Esophagus muscularis mucosa (tissue), 4 donors: ENCODE measurements around the gene IL18BP. TPM values are rescaled to one million over a fixed set of nuclear protein-coding genes. Genes with fewer than 3 reads are reported as not detected.

Experiments
- DNase-seq: peaks from one replicate; pipeline ENCODE4 v3.0.0-alpha.2; 2017; ENCODE audit errors: extremely low spot score
- H3K27ac ChIP-seq, 4 donors: fragments of 200-600 bp; sonication (generic); replicated peaks in 1 of 4; 1 replicate in 3 of 4; 2 replicates in 1 of 4; pipeline ENCODE4 v1.5.1; 2016 to 2019; ENCODE audit warnings: mild to moderate bottlenecking in 1 of 4
- H3K27me3 ChIP-seq, 4 donors: fragments of 200-600 bp; sonication (generic); one replicate each; pipeline versions ENCODE4 v1.5.1 to v1.6.0; 2016 to 2019
- H3K36me3 ChIP-seq, 4 donors: fragments of 200-600 bp; sonication (generic); one replicate each; pipeline ENCODE4 v1.5.1; 2016 to 2019
- H3K4me1 ChIP-seq, 4 donors: fragments of 200-600 bp; sonication (generic); one replicate each; pipeline ENCODE4 v1.5.1; 2016 to 2019
- H3K4me3 ChIP-seq, 4 donors: fragments of 200-600 bp; sonication (generic); 1 replicate in 2 of 4; 2 replicates in 2 of 4; pipeline ENCODE4 v1.5.1; 2016 to 2019; ENCODE audit warnings: mild to moderate bottlenecking in 4 of 4, moderate library complexity in 1 of 4
- H3K9me3 ChIP-seq, 4 donors: fragments of 200-600 bp; sonication (generic); 1 replicate in 3 of 4; 2 replicates in 1 of 4; pipeline ENCODE4 v1.5.1; 2016 to 2019
- CTCF ChIP-seq, 3 experiments: fragments of 200-600 bp in 2 of 3; fragments of 450-650 bp in 1 of 3; sonication (generic) in 2 of 3; IDR thresholded peaks; one replicate each; pipeline ENCODE4 v1.5.1; 2017 to 2019; ENCODE audit warnings: antibody characterized with exemption in 3 of 3, mild to moderate bottlenecking in 2 of 3, moderate library complexity in 1 of 3
- EP300 ChIP-seq: sonication (generic); formaldehyde crosslinking; IDR thresholded peaks from one replicate; pipeline ENCODE4 v1.6.1; 2017; ENCODE audit warnings: antibody characterized with exemption
- POLR2A ChIP-seq: fragments of 450-650 bp; IDR thresholded peaks from one replicate; pipeline ENCODE4 v1.6.1; 2017; ENCODE audit warnings: antibody characterized with exemption, moderate library complexity, mild to moderate bottlenecking, low read depth
- POLR2AphosphoS5 ChIP-seq, 2 donors: sonication (generic); formaldehyde crosslinking; IDR thresholded peaks; one replicate each; pipeline ENCODE4 v1.6.1; 2017; ENCODE audit warnings: antibody characterized with exemption in 2 of 2
- WGBS: methylation state at CpG from one replicate; pipeline ENCODE4 v1.1.5; 2018; 5-methylcytosine and 5-hydroxymethylcytosine counted together
- intact Hi-C: fragments of 100-400 bp; cut with DNase I; formaldehyde crosslinking; loops from one replicate; pipeline ENCODE4 v1.15.1; 2023
- total RNA-seq, 4 donors: library from RNA; depleted of rRNA; stranded (reverse); fragments of >200 nt; gene quantifications; one replicate each; pipeline versions ENCODE4 v1.1.0 to v1.2.1, GENCODE V29; 2016

IL18BP gene
- total RNA-seq, 4 donors from 2014 or later, result 2.7 to 9.4 (median 5.9) TPM

GRCh38 chr11:72007089-72007476 is 8.4 kb downstream of the IL18BP start:
- H3K36me3 ChIP-seq, result peaks cover 93 to 100% (median 99%) of the 10 kb centered on the region in 4 donors
- H3K9me3 ChIP-seq, result no peaks in the 10 kb centered on the region
- TF ChIP-seq CTCF (IDR thresholded peaks at IDR 0.05) (no peak), EP300 (no peak), POLR2A (no peak), POLR2AphosphoS5 (IDR thresholded peaks at IDR 0.05) (no peak)
- H3K4me3 ChIP-seq, result no peak overlapping the region
- 73% methylated on average over 5 of the region's 15 CpGs for WGBS
- no peaks in the 10 kb centered on the region for H3K27me3 ChIP-seq
- intact Hi-C loops, result no loop called here
- DNase-seq, result no peak
- H3K4me1 ChIP-seq, result peaks cover 6 to 46% (median 28%) of the 10 kb centered on the region in 4 donors
- H3K27ac ChIP-seq, result peak overlapping the region in 1 of 4 donors; percentile 35

GRCh38 chr11:72007587-72007986 is 8.9 kb downstream of the IL18BP start:
- TF ChIP-seq POLR2AphosphoS5 (IDR thresholded peaks at IDR 0.05) (no peak), CTCF (IDR thresholded peaks at IDR 0.05) (no peak), POLR2A (no peak), EP300 (no peak)
- Histone ChIP-seq H3K4me1 (peaks cover 11 to 46% (median 28%) of the 10 kb centered on the region in 4 donors), H3K27ac (peak overlapping the region in 1 of 4 donors; percentile 35), H3K9me3 (no peaks in the 10 kb centered on the region), H3K27me3 (no peaks in the 10 kb centered on the region), H3K36me3 (peaks cover 95 to 100% (median 100%) of the 10 kb centered on the region in 4 donors), H3K4me3 (no peak overlapping the region)
- intact Hi-C loops, result no loop called here
- 71% methylated on average over 5 of the region's 5 CpGs for WGBS
- DNase-seq, result no peak

- TF ChIP-seq CTCF (IDR thresholded peaks at IDR 0.05), result no peak
- no peak for TF ChIP-seq POLR2A
- no peak for TF ChIP-seq POLR2AphosphoS5 (IDR thresholded peaks at IDR 0.05)
- no peak for TF ChIP-seq EP300
- intact Hi-C loops, result no loop called here
- peaks cover 87 to 100% (median 100%) of the 10 kb centered on the region in 4 donors for H3K36me3 ChIP-seq
Observed at GRCh38 chr11:72008728-72009127, 10.0 kb downstream of the IL18BP start.

GRCh38 chr11:72009156-72009555 is 10.4 kb downstream of the IL18BP start:
- no peak overlapping the region for H3K4me3 ChIP-seq
- intact Hi-C loops, result no loop called here
- DNase-seq, result no peak
- no peaks in the 10 kb centered on the region for H3K27me3 ChIP-seq
- 92% methylated on average over 4 of the region's 6 CpGs for WGBS
- TF ChIP-seq POLR2A (no peak), POLR2AphosphoS5 (IDR thresholded peaks at IDR 0.05) (no peak), CTCF (IDR thresholded peaks at IDR 0.05) (no peak), EP300 (no peak)
- peak overlapping the region in 1 of 4 donors; percentile 6 for H3K27ac ChIP-seq
- H3K9me3 ChIP-seq, result no peaks in the 10 kb centered on the region
- H3K4me1 ChIP-seq, result peaks cover 27 to 50% (median 36%) of the 10 kb centered on the region in 4 donors
- H3K36me3 ChIP-seq, result peaks cover 87 to 100% (median 100%) of the 10 kb centered on the region in 4 donors

More at GRCh38 chr11:72008728-72009127, 10.0 kb downstream of the IL18BP start:
- H3K27ac ChIP-seq, result peak overlapping the region in 1 of 4 donors; percentile 6
- H3K27me3 ChIP-seq, result no peaks in the 10 kb centered on the region
- H3K9me3 ChIP-seq, result no peaks in the 10 kb centered on the region
- no peak overlapping the region for H3K4me3 ChIP-seq
- DNase-seq, result no peak
- 78% methylated on average over 7 of the region's 7 CpGs for WGBS
- peaks cover 23 to 46% (median 34%) of the 10 kb centered on the region in 4 donors for H3K4me1 ChIP-seq
